ENCODE measurements around the gene PTPN22. TPM values are rescaled to one million over a fixed set of nuclear protein-coding genes. Genes with fewer than 3 reads are reported as not detected.

PTPN22 gene
- total and polyA plus RNA-seq, 7 experiments from 2014 or later = 22.2 to 76.7 (median 29.7) TPM

GRCh38 chr1:113912594-113913311, 41.2 kb upstream of the PTPN22 start:
- H3K27ac Mint-ChIP-seq = peak overlapping the region in 2 of 9 donors; percentile 9 to 22
- no peak for ATAC-seq
- DNase-seq = no peak
- no peaks in the 10 kb centered on the region for H3K4me1 ChIP-seq (ENCODE audit: control insufficient read depth in 2 of 2, insufficient read depth in 2 of 2, low read length in 2 of 2)
- no peaks in the 10 kb centered on the region for H3K27me3 Mint-ChIP-seq
- no peak overlapping the region for H3K4me3 ChIP-seq (ENCODE audit: low read length)
- POLR2A ChIA-PET = interaction anchor here (0.6 to 1.6 kb wide), 2 partner anchors 16 to 555 kb away, joined by 3 to 7 read pairs; partner anchors contain the start of gene HIPK1
- CTCF ChIA-PET = interaction anchor here (0.6 kb wide), 1 partner anchor 69 kb away, joined by 3 read pairs; no protein-coding TSS in a partner anchor
- intact Hi-C loops (cut with micrococcal nuclease) = no loop called here
- H3K27ac ChIP-seq (ENCODE audit: low read depth, low read length) = no peak overlapping the region
- H3K9me3 ChIP-seq (ENCODE audit: control insufficient read depth in 2 of 3, low read length in 3 of 3) = no peaks in the 10 kb centered on the region
- peaks cover 0 to 25% (median 4%) of the 10 kb centered on the region in 7 donors for H3K4me1 Mint-ChIP-seq
- no peaks in the 10 kb centered on the region for H3K27me3 ChIP-seq (ENCODE audit: control insufficient read depth in 2 of 2, insufficient read depth in 2 of 2, low read length in 2 of 2)
- H3K9me3 Mint-ChIP-seq = peaks cover 0 to 3% (median 0%) of the 10 kb centered on the region in 11 donors
- H3K36me3 Mint-ChIP-seq = peaks cover 8 to 45% (median 17%) of the 10 kb centered on the region in 5 donors
- no peak overlapping the region for H3K4me3 Mint-ChIP-seq
- peaks cover 4 to 33% (median 8%) of the 10 kb centered on the region in 3 experiments for H3K36me3 ChIP-seq (ENCODE audit: control insufficient read depth in 2 of 3, insufficient read depth in 3 of 3, low read length in 3 of 3)

- peak overlapping the region; percentile 96 to 100 (median 99) for H3K27ac Mint-ChIP-seq
- H3K4me1 ChIP-seq (ENCODE audit: control insufficient read depth in 2 of 2, insufficient read depth in 2 of 2, low read length in 2 of 2) = peaks cover 15 to 21% of the 10 kb centered on the region in 2 donors
- ChIA-PET POLR2A (interaction anchor here (0.9 to 6.7 kb wide), 5 partner anchors 11 to 94 kb away, joined by 3 to 201 read pairs (median 21); partner anchors contain the start of genes HIPK1 and RSBN1), CTCF (interaction anchor here (1.0 to 5.4 kb wide), 6 partner anchors 19 to 93 kb away, joined by 3 to 40 read pairs (median 8); partner anchors contain the start of genes HIPK1 and RSBN1)
- DNase-seq (no peak), ATAC-seq (no peak)
- H3K27me3 Mint-ChIP-seq = peaks cover 0 to 4% (median 0%) of the 10 kb centered on the region in 5 donors
- peak overlapping the region; percentile 82 for H3K4me3 ChIP-seq (ENCODE audit: low read length)
- H3K36me3 Mint-ChIP-seq = peaks cover 3 to 40% (median 12%) of the 10 kb centered on the region in 5 donors
- H3K27me3 ChIP-seq (ENCODE audit: control insufficient read depth in 2 of 2, insufficient read depth in 2 of 2, low read length in 2 of 2) = no peaks in the 10 kb centered on the region
- intact Hi-C loops (cut with micrococcal nuclease) = loop anchor here (1.0 to 10.0 kb wide), 10 partner anchors 24 to 951 kb away; partner anchors contain the start of genes HIPK1 (in 2 of the 2), BCAS2 (in 1 of the 2), LRIG2 (in 1 of the 2) and PHTF1 (in 1 of the 2)
- H3K36me3 ChIP-seq (ENCODE audit: control insufficient read depth in 2 of 3, insufficient read depth in 3 of 3, low read length in 3 of 3) = peaks cover 0 to 36% (median 4%) of the 10 kb centered on the region in 3 experiments
- H3K27ac ChIP-seq (ENCODE audit: low read depth, low read length) = peak overlapping the region; percentile 89
- H3K4me1 Mint-ChIP-seq = peaks cover 36 to 64% (median 48%) of the 10 kb centered on the region in 7 donors
- no peaks in the 10 kb centered on the region for H3K9me3 ChIP-seq (ENCODE audit: control insufficient read depth in 2 of 3, low read length in 3 of 3)
- H3K4me3 Mint-ChIP-seq = peak overlapping the region; percentile 92 to 100 (median 99)
- H3K9me3 Mint-ChIP-seq = no peaks in the 10 kb centered on the region
Measured at GRCh38 chr1:113905435-113905861, 33.9 kb upstream of the PTPN22 start.

GRCh38 chr1:113904674-113905434, 33.3 kb upstream of the PTPN22 start, which contains the start of the genes AP4B1 and DCLRE1B:
Gene AP4B1, minus strand, starts transcription at chr1:113904799. Its CDS starts 82 bp downstream, at chr1:113904717.
Gene DCLRE1B, plus strand, starts transcription at chr1:113905326. Its CDS starts 261 bp downstream, at chr1:113905587.
- Mint-ChIP-seq H3K4me3 (peak within 1 kb of the TSS; percentile 92 to 100 (median 99)), H3K27ac (peak within 1 kb of the TSS; percentile 96 to 100 (median 99)), H3K36me3 (peaks cover 8 to 40% (median 14%) of the 10 kb centered on the region in 5 donors), H3K27me3 (peaks cover 0 to 4% (median 0%) of the 10 kb centered on the region in 5 donors), H3K9me3 (no peaks in the 10 kb centered on the region), H3K4me1 (peaks cover 36 to 62% (median 54%) of the 10 kb centered on the region in 7 donors)
- H3K27ac ChIP-seq (ENCODE audit: low read depth, low read length) = peak within 1 kb of the TSS; percentile 89
- no peaks in the 10 kb centered on the region for H3K27me3 ChIP-seq (ENCODE audit: control insufficient read depth in 2 of 2, insufficient read depth in 2 of 2, low read length in 2 of 2)
- peaks cover 15 to 21% of the 10 kb centered on the region in 2 donors for H3K4me1 ChIP-seq (ENCODE audit: control insufficient read depth in 2 of 2, insufficient read depth in 2 of 2, low read length in 2 of 2)
- peak; percentile 96 for ATAC-seq
- intact Hi-C loops (cut with micrococcal nuclease) = loop anchor here (1.0 to 10.0 kb wide), 16 partner anchors 24 to 1190 kb away; partner anchors contain the start of genes HIPK1 (in 2 of the 2), PTPN22 (in 2 of the 2), BCAS2 (in 1 of the 2) and LRIG2 (in 1 of the 2)
- peak; percentile 88 to 98 (median 97) for DNase-seq
- ChIA-PET CTCF (interaction anchor here (0.8 to 5.4 kb wide), 13 partner anchors 25 to 378 kb away, joined by 3 to 40 read pairs (median 4); partner anchors contain the start of genes HIPK1 and RSBN1), POLR2A (interaction anchor here (0.5 to 6.7 kb wide), 16 partner anchors 11 to 146 kb away, joined by 3 to 201 read pairs (median 6); partner anchors contain the start of genes HIPK1 and RSBN1)
- H3K4me3 ChIP-seq (ENCODE audit: low read length) = peak within 1 kb of the TSS; percentile 82
- H3K36me3 ChIP-seq (ENCODE audit: control insufficient read depth in 2 of 3, insufficient read depth in 3 of 3, low read length in 3 of 3) = peaks cover 3 to 37% (median 4%) of the 10 kb centered on the region in 3 experiments
- H3K9me3 ChIP-seq (ENCODE audit: control insufficient read depth in 2 of 3, low read length in 3 of 3) = no peaks in the 10 kb centered on the region

- no peaks in the 10 kb centered on the region for H3K9me3 ChIP-seq (ENCODE audit: control insufficient read depth in 2 of 3, low read length in 3 of 3)
- intact Hi-C loops (cut with micrococcal nuclease) = loop anchor here (1.0 to 10.0 kb wide), 12 partner anchors 33 to 1189 kb away; partner anchors contain the start of genes PHTF1 (in 1 of the 2), PPM1J (in 1 of the 2), PTPN22 (in 1 of the 2) and RSBN1 (in 1 of the 2)
- ATAC-seq = peak; percentile 30
- H3K4me1 ChIP-seq (ENCODE audit: control insufficient read depth in 2 of 2, insufficient read depth in 2 of 2, low read length in 2 of 2) = peaks cover 15 to 21% of the 10 kb centered on the region in 2 donors
- Mint-ChIP-seq H3K36me3 (peaks cover 13 to 40% (median 18%) of the 10 kb centered on the region in 5 donors), H3K9me3 (no peaks in the 10 kb centered on the region), H3K27ac (peak overlapping the region; percentile 96 to 100 (median 99)), H3K4me3 (peak overlapping the region; percentile 92 to 100 (median 99)), H3K4me1 (peaks cover 40 to 65% (median 60%) of the 10 kb centered on the region in 7 donors), H3K27me3 (peaks cover 0 to 4% (median 0%) of the 10 kb centered on the region in 5 donors)
- POLR2A ChIA-PET = interaction anchor here (0.5 to 6.7 kb wide), 17 partner anchors 12 to 146 kb away, joined by 3 to 201 read pairs (median 5); partner anchors contain the start of genes HIPK1 and RSBN1
- H3K27ac ChIP-seq (ENCODE audit: low read depth, low read length) = peak overlapping the region; percentile 89
- H3K4me3 ChIP-seq (ENCODE audit: low read length) = peak overlapping the region; percentile 82
- no peaks in the 10 kb centered on the region for H3K27me3 ChIP-seq (ENCODE audit: control insufficient read depth in 2 of 2, insufficient read depth in 2 of 2, low read length in 2 of 2)
- DNase-seq = peak in 2 of 9 donors; percentile 68 to 70
- CTCF ChIA-PET = interaction anchor here (0.6 to 5.4 kb wide), 15 partner anchors 26 to 497 kb away, joined by 3 to 40 read pairs (median 4); partner anchors contain the start of genes HIPK1 and RSBN1
- H3K36me3 ChIP-seq (ENCODE audit: control insufficient read depth in 2 of 3, insufficient read depth in 3 of 3, low read length in 3 of 3) = peaks cover 0 to 42% (median 7%) of the 10 kb centered on the region in 3 experiments
Measured at GRCh38 chr1:113904293-113904673, 32.8 kb upstream of the PTPN22 start.

GRCh38 chr1:113903501-113904292, 32.2 kb upstream of the PTPN22 start:
- CTCF ChIA-PET = interaction anchor here (0.6 to 5.4 kb wide), 14 partner anchors 27 to 497 kb away, joined by 3 to 40 read pairs (median 4); partner anchors contain the start of genes HIPK1 and RSBN1
- H3K4me3 Mint-ChIP-seq = peak overlapping the region; percentile 92 to 100 (median 99)
- peak overlapping the region; percentile 96 to 100 (median 99) for H3K27ac Mint-ChIP-seq
- Histone ChIP-seq H3K4me3 (ENCODE audit: low read length) (peak overlapping the region; percentile 82), H3K27me3 (ENCODE audit: control insufficient read depth in 2 of 2, insufficient read depth in 2 of 2, low read length in 2 of 2) (no peaks in the 10 kb centered on the region), H3K9me3 (ENCODE audit: control insufficient read depth in 2 of 3, low read length in 3 of 3) (no peaks in the 10 kb centered on the region), H3K27ac (ENCODE audit: low read depth, low read length) (peak overlapping the region; percentile 89), H3K36me3 (ENCODE audit: control insufficient read depth in 2 of 3, insufficient read depth in 3 of 3, low read length in 3 of 3) (peaks cover 0 to 48% (median 7%) of the 10 kb centered on the region in 3 experiments), H3K4me1 (ENCODE audit: control insufficient read depth in 2 of 2, insufficient read depth in 2 of 2, low read length in 2 of 2) (peaks cover 15 to 21% of the 10 kb centered on the region in 2 donors)
- peaks cover 0 to 4% (median 0%) of the 10 kb centered on the region in 5 donors for H3K27me3 Mint-ChIP-seq
- intact Hi-C loops (cut with micrococcal nuclease) = loop anchor here (1.0 to 10.0 kb wide), 12 partner anchors 32 to 1188 kb away; partner anchors contain the start of genes PHTF1 (in 1 of the 2), PPM1J (in 1 of the 2), PTPN22 (in 1 of the 2) and RSBN1 (in 1 of the 2)
- ATAC-seq (no peak), DNase-seq (peak in 4 of 9 donors; percentile 9 to 20 (median 12))
- POLR2A ChIA-PET = interaction anchor here (0.5 to 6.7 kb wide), 16 partner anchors 11 to 145 kb away, joined by 3 to 201 read pairs (median 5); partner anchors contain the start of genes HIPK1 and RSBN1
- H3K36me3 Mint-ChIP-seq = peaks cover 13 to 39% (median 19%) of the 10 kb centered on the region in 5 donors
- no peaks in the 10 kb centered on the region for H3K9me3 Mint-ChIP-seq
- H3K4me1 Mint-ChIP-seq = peaks cover 39 to 66% (median 63%) of the 10 kb centered on the region in 7 donors
